ENCODE results near the gene CDH3.

The CDH3 gene

GRCh38 chr16:68737730-68738629 lies 92.9 kb downstream of the CDH3 start:
- DNase-seq (ENCODE audit: low read depth) = no peak

GRCh38 chr16:68739964-68740627 lies 95.0 kb downstream of the CDH3 start:
- peak; percentile 58 for DNase-seq (ENCODE audit: low read depth)

GRCh38 chr16:68740628-68741346 lies 95.7 kb downstream of the CDH3 start:
- no peak for DNase-seq (ENCODE audit: low read depth)

- no peak for DNase-seq (ENCODE audit: low read depth)
Observed at GRCh38 chr16:68743664-68744063, 98.6 kb downstream of the CDH3 start.

GRCh38 chr16:68744744-68745280 lies 99.7 kb downstream of the CDH3 start:
- DNase-seq (ENCODE audit: low read depth) = peak; percentile 59

GRCh38 chr16:68746951-68747350 lies 101.8 kb downstream of the CDH3 start:
- DNase-seq (ENCODE audit: low read depth) = no peak

DNA sequence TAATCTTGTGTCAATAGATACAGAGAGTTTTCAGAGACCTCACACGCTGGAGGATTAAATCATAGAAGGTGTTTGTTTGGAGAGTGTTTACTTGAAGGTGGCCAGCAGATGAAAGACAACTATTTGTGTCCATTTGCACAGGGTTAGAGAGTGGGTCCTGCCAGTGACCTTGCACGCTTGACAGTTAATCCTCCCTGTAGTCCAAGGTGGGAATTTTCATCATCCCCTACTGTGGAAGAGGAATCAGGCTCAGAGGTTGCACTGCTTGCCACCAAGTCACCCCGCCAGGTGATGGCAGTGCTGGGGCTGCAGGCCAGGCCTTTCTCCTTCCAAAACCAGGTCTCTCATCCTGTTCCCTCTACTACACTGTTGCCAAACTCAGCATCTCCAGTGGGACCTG lies 104.3 kb downstream of the CDH3 start:
- no peak for DNase-seq (ENCODE audit: low read depth)
